ENCODE data around the gene PHF2. TPM values are rescaled to one million over a fixed set of nuclear protein-coding genes. Genes with fewer than 3 reads are reported as not detected.

Gene PHF2
- total and polyA plus RNA-seq, 2 donors (not counting 1 experiment from before 2014, with no cell fraction given): 11.0 to 28.8 TPM

- DNase-seq: no peak
- intact Hi-C loops (cut with micrococcal nuclease): no loop called here
- Histone ChIP-seq H2AFZ (ENCODE audit: insufficient read depth, low read depth, low read length, poor library complexity, severe bottlenecking) (no peak overlapping the region), H3K79me2 (ENCODE audit: control insufficient read depth, insufficient read depth, low read length) (no peaks in the 10 kb centered on the region), H3K27me3 (replicated peaks in 1 of 4; ENCODE audit: control extremely low read depth in 1 of 4, control insufficient read depth in 3 of 4, insufficient read depth in 4 of 4, low read length in 3 of 4) (no peaks in the 10 kb centered on the region), H3K4me1 (ENCODE audit: control insufficient read depth in 2 of 2, insufficient read depth in 2 of 2, low read length in 2 of 2) (no peaks in the 10 kb centered on the region), H3K4me2 (replicated peaks; ENCODE audit: low read depth, low read length, poor library complexity, severe bottlenecking) (no peak overlapping the region), H3K36me3 (replicated peaks in 1 of 2; ENCODE audit: control extremely low read depth in 1 of 2, control insufficient read depth in 1 of 2, extremely low read depth in 1 of 2, insufficient read depth in 2 of 2, low read length in 1 of 2) (peaks cover 0 to 31% of the 10 kb centered on the region in 2 experiments), H4K20me1 (ENCODE audit: control insufficient read depth, insufficient read depth, low read length, poor library complexity, severe bottlenecking) (no peaks in the 10 kb centered on the region), H3K9me3 (ENCODE audit: control extremely low read depth in 1 of 3, control insufficient read depth in 2 of 3, insufficient read depth in 1 of 3, low read length in 2 of 3) (peaks cover 0 to 6% (median 0%) of the 10 kb centered on the region in 3 donors), H3K9ac (ENCODE audit: low read length) (no peak overlapping the region), H3K27ac (ENCODE audit: low read length in 2 of 2) (no peak overlapping the region), H3K4me3 (ENCODE audit: control extremely low read depth in 1 of 5, extremely low read depth in 1 of 5, insufficient read depth in 1 of 5, low read depth in 2 of 5, low read length in 4 of 5) (no peak overlapping the region)
- POLR2A ChIA-PET: no interaction called here
- Mint-ChIP-seq H3K9me3 (ENCODE audit: insufficient read depth) (no peaks in the 10 kb centered on the region), H3K27me3 (no peaks in the 10 kb centered on the region), H3K4me1 (no peaks in the 10 kb centered on the region), H3K27ac (no peak overlapping the region), H3K4me3 (no peak overlapping the region)
- WGBS (ENCODE audit: insufficient coverage): 99% methylated on average over 11 of the region's 16 CpGs
- TF ChIP-seq EZH2 (IDR thresholded peaks at IDR 0.05; ENCODE audit: borderline replicate concordance, insufficient read depth, low read depth, low read length, poor library complexity, severe bottlenecking): no peak
- no peak for TF ChIP-seq CTCF (IDR thresholded peaks at IDR 0.05)
- CTCF ChIA-PET: no interaction called here
- ATAC-seq (ENCODE audit: low read depth): no peak
Measured at GRCh38 chr9:93656426-93657239, 80.2 kb downstream of the PHF2 start.

- H3K9ac ChIP-seq (ENCODE audit: low read length): no peak overlapping the region
- Mint-ChIP-seq H3K27ac (no peak overlapping the region), H3K9me3 (ENCODE audit: insufficient read depth) (no peaks in the 10 kb centered on the region), H3K4me1 (no peaks in the 10 kb centered on the region), H3K27me3 (no peaks in the 10 kb centered on the region), H3K4me3 (no peak overlapping the region)
- H3K27ac ChIP-seq (ENCODE audit: low read length in 2 of 2): no peak overlapping the region
- no peaks in the 10 kb centered on the region for H3K27me3 ChIP-seq (replicated peaks in 1 of 4; ENCODE audit: control extremely low read depth in 1 of 4, control insufficient read depth in 3 of 4, insufficient read depth in 4 of 4, low read length in 3 of 4)
- ChIA-PET CTCF (no interaction called here), POLR2A (no interaction called here)
- no peak overlapping the region for H3K4me3 ChIP-seq (ENCODE audit: control extremely low read depth in 1 of 5, extremely low read depth in 1 of 5, insufficient read depth in 1 of 5, low read depth in 2 of 5, low read length in 4 of 5)
- no peak overlapping the region for H3K4me2 ChIP-seq (replicated peaks; ENCODE audit: low read depth, low read length, poor library complexity, severe bottlenecking)
- peaks cover 0 to 34% of the 10 kb centered on the region in 2 experiments for H3K36me3 ChIP-seq (replicated peaks in 1 of 2; ENCODE audit: control extremely low read depth in 1 of 2, control insufficient read depth in 1 of 2, extremely low read depth in 1 of 2, insufficient read depth in 2 of 2, low read length in 1 of 2)
- no peaks in the 10 kb centered on the region for H3K79me2 ChIP-seq (ENCODE audit: control insufficient read depth, insufficient read depth, low read length)
- H3K4me1 ChIP-seq (ENCODE audit: control insufficient read depth in 2 of 2, insufficient read depth in 2 of 2, low read length in 2 of 2): no peaks in the 10 kb centered on the region
- H2AFZ ChIP-seq (ENCODE audit: insufficient read depth, low read depth, low read length, poor library complexity, severe bottlenecking): no peak overlapping the region
- WGBS (ENCODE audit: insufficient coverage): 93% methylated on average over 8 of the region's 8 CpGs
- TF ChIP-seq EZH2 (IDR thresholded peaks at IDR 0.05; ENCODE audit: borderline replicate concordance, insufficient read depth, low read depth, low read length, poor library complexity, severe bottlenecking) (no peak), CTCF (IDR thresholded peaks at IDR 0.05) (no peak)
- ATAC-seq (ENCODE audit: low read depth) (no peak), DNase-seq (no peak)
- no peaks in the 10 kb centered on the region for H4K20me1 ChIP-seq (ENCODE audit: control insufficient read depth, insufficient read depth, low read length, poor library complexity, severe bottlenecking)
- intact Hi-C loops (cut with micrococcal nuclease): no loop called here
- H3K9me3 ChIP-seq (ENCODE audit: control extremely low read depth in 1 of 3, control insufficient read depth in 2 of 3, insufficient read depth in 1 of 3, low read length in 2 of 3): peaks cover 0 to 6% (median 0%) of the 10 kb centered on the region in 3 donors
Measured at GRCh38 chr9:93657331-93658111, 81.1 kb downstream of the PHF2 start.
